Smooth muscle cell (in vitro differentiated cells): ENCODE data around the gene AHR. TPM values are rescaled to one million over a fixed set of nuclear protein-coding genes. Genes with fewer than 3 reads are reported as not detected.

ENCODE experiments used
- DNase-seq: peaks from one replicate; lab custom pipeline; 2025; ENCODE audit not compliant: unreplicated experiment; lab: John Stamatoyannopoulos, UW
- H2AFZ ChIP-seq: fragments of 200-600 bp; sonication (generic); 2 replicates; pipeline ENCODE4 v1.6.0; 2016; ENCODE audit warnings: antibody characterized with exemption, low read depth, mild to moderate bottlenecking
- H3F3A ChIP-seq: fragments of 200-600 bp; sonication (generic); 2 replicates; pipeline ENCODE4 v1.6.0; 2017; ENCODE audit warnings: antibody characterized with exemption, low read depth
- H3K27ac ChIP-seq: fragments of 200-600 bp; sonication (generic); 2 replicates; pipeline ENCODE4 v1.5.1; 2016; ENCODE audit warnings: low read depth, mild to moderate bottlenecking
- H3K27me3 ChIP-seq: fragments of 200-600 bp; sonication (generic); 2 replicates; pipeline ENCODE4 v1.6.1; 2016; ENCODE audit warnings: low read depth, mild to moderate bottlenecking
- H3K36me3 ChIP-seq: fragments of 200-600 bp; sonication (generic); 2 replicates; pipeline ENCODE4 v1.5.1; 2016; ENCODE audit warnings: low read depth
- H3K4me1 ChIP-seq: fragments of 200-600 bp; sonication (generic); 2 replicates; pipeline ENCODE4 v1.5.1; 2016; ENCODE audit warnings: low read depth
- H3K4me2 ChIP-seq: fragments of 200-600 bp; sonication (generic); 2 replicates; pipeline ENCODE4 v1.6.0; 2016; ENCODE audit warnings: mild to moderate bottlenecking
- H3K4me3 ChIP-seq: fragments of 200-600 bp; sonication (generic); 2 replicates; pipeline ENCODE4 v1.5.1; 2016; ENCODE audit warnings: mild to moderate bottlenecking
- H3K79me2 ChIP-seq: fragments of 200-600 bp; sonication (generic); 2 replicates; pipeline ENCODE4 v1.6.0; 2016; ENCODE audit warnings: low read depth, mild to moderate bottlenecking
- H3K9ac ChIP-seq: fragments of 200-600 bp; sonication (generic); 2 replicates; pipeline ENCODE4 v1.6.0; 2016; ENCODE audit warnings: low read depth
- H3K9me3 ChIP-seq: fragments of 200-600 bp; sonication (generic); replicated peaks from 2 replicates; pipeline ENCODE4 v1.5.1; 2016; ENCODE audit warnings: low read depth
- H4K20me1 ChIP-seq: fragments of 200-600 bp; sonication (generic); 2 replicates; pipeline ENCODE4 v1.6.0; 2016; ENCODE audit warnings: low read depth
- CTCF ChIP-seq: fragments of 200-600 bp; sonication (generic); IDR thresholded peaks from 2 replicates; pipeline ENCODE4 v1.5.1; 2017; ENCODE audit warnings: borderline replicate concordance, mild to moderate bottlenecking, antibody characterized with exemption; ENCODE audit not compliant: insufficient read depth, poor library complexity, severe bottlenecking
- WGBS: methylation state at CpG from one replicate; pipeline ENCODE4 v1.1.7; 2016; ENCODE audit warnings: low lambda C conversion rate; 5-methylcytosine and 5-hydroxymethylcytosine counted together
- polyA plus RNA-seq: library from polyadenylated mRNA; unstranded; fragments of >200 nt; fragmentation: Nextera tagmentation; extraction: Ambion mirVana; gene quantifications from 2 replicates; pipeline ENCODE4 v1.2.1, GENCODE V29; 2016
- total RNA-seq: library from RNA; depleted of rRNA; stranded (reverse); fragments of >200 nt; gene quantifications from 2 replicates; pipeline ENCODE4 v1.2.3, GENCODE V29; 2014

Gene AHR
- total and polyA plus RNA-seq, 2 experiments from 2014 or later = 25.7 to 174 TPM

- Histone ChIP-seq H3K9me3 (no peaks in the 10 kb centered on the region), H3K27ac (peak overlapping the region; percentile 1), H3K36me3 (no peaks in the 10 kb centered on the region), H2AFZ (no peak overlapping the region), H3K9ac (peak overlapping the region; percentile 80), H3K27me3 (no peaks in the 10 kb centered on the region), H3K4me1 (peaks cover 23% of the 10 kb centered on the region), H3K79me2 (peaks cover 65% of the 10 kb centered on the region), H3F3A (peaks cover 8% of the 10 kb centered on the region), H3K4me3 (peak overlapping the region; percentile 76), H4K20me1 (peaks cover 59% of the 10 kb centered on the region), H3K4me2 (peak overlapping the region; percentile 94)
- WGBS = 29% methylated on average over 5 of the region's 5 CpGs
- no peak for TF ChIP-seq CTCF
- no peak for DNase-seq
Measured at GRCh38 chr7:17300012-17300411, 1.6 kb downstream of the AHR start.

- no peaks in the 10 kb centered on the region for H3K36me3 ChIP-seq
- H3K27me3 ChIP-seq = no peaks in the 10 kb centered on the region
- peaks cover 63% of the 10 kb centered on the region for H4K20me1 ChIP-seq
- DNase-seq = no peak
- H3K27ac ChIP-seq = peak overlapping the region; percentile 1
- peaks cover 23% of the 10 kb centered on the region for H3K4me1 ChIP-seq
- peak overlapping the region; percentile 94 for H3K4me2 ChIP-seq
- H3K9ac ChIP-seq = peak overlapping the region; percentile 80
- no peaks in the 10 kb centered on the region for H3K9me3 ChIP-seq
- 91% methylated on average over 1 of the region's 1 CpG for WGBS
- peak overlapping the region; percentile 76 for H3K4me3 ChIP-seq
- no peak overlapping the region for H2AFZ ChIP-seq
- peaks cover 8% of the 10 kb centered on the region for H3F3A ChIP-seq
- TF ChIP-seq CTCF = no peak
- H3K79me2 ChIP-seq = peaks cover 69% of the 10 kb centered on the region
Measured at GRCh38 chr7:17300437-17300836, 2.0 kb downstream of the AHR start.

- Histone ChIP-seq H3K36me3 (no peaks in the 10 kb centered on the region), H3K9me3 (no peaks in the 10 kb centered on the region), H4K20me1 (peaks cover 76% of the 10 kb centered on the region), H3K4me3 (peak overlapping the region; percentile 76), H3K9ac (peak overlapping the region; percentile 80), H3K27ac (peak overlapping the region; percentile 21), H3K27me3 (no peaks in the 10 kb centered on the region), H2AFZ (no peak overlapping the region), H3K4me1 (peaks cover 27% of the 10 kb centered on the region), H3K79me2 (peaks cover 82% of the 10 kb centered on the region), H3F3A (peaks cover 8% of the 10 kb centered on the region), H3K4me2 (peak overlapping the region; percentile 94)
- WGBS = 43% methylated on average over 2 of the region's 2 CpGs
- DNase-seq = no peak
- peak; percentile 73 for TF ChIP-seq CTCF
Measured at GRCh38 chr7:17301471-17302456, 3.3 kb downstream of the AHR start.
